HUES64 (cell line): ENCODE measurements around the gene APOBEC3H.

Experiments
- H3K27ac ChIP-seq: 2 replicates; pipeline ENCODE4 v1.7.0; 2013; ENCODE audit warnings: low read depth, low read length, inconsistent platforms
- H3K27me3 ChIP-seq: 2 replicates; pipeline ENCODE4 v1.6.1; 2013; ENCODE audit warnings: mild to moderate bottlenecking, low read length; ENCODE audit not compliant: insufficient read depth
- H3K36me3 ChIP-seq: 2 replicates; pipeline ENCODE4 v1.6.1; 2013; ENCODE audit warnings: mild to moderate bottlenecking, low read length; ENCODE audit not compliant: insufficient read depth
- H3K4me1 ChIP-seq: 2 replicates; pipeline ENCODE4 v1.6.1; 2013; ENCODE audit warnings: mild to moderate bottlenecking, low read length, moderate library complexity; ENCODE audit not compliant: insufficient read depth
- H3K4me3 ChIP-seq: 2 replicates; pipeline ENCODE4 v1.5.1; 2013; ENCODE audit warnings: mild to moderate bottlenecking, low read length, moderate library complexity
- H3K9ac ChIP-seq: 2 replicates; pipeline ENCODE4 v1.6.1; 2013; ENCODE audit warnings: mild to moderate bottlenecking, low read depth, low read length
- H3K9me3 ChIP-seq: 2 replicates; pipeline ENCODE4 v1.6.1; 2013; ENCODE audit warnings: low read depth, low read length; ENCODE audit not compliant: insufficient read depth
- WGBS: fragments of 150-250, 120-280 bp; methylation state at CpG from one replicate; pipeline ENCODE4 v1.1.7; 2013; ENCODE audit warnings: missing lambda C conversion rate; 5-methylcytosine and 5-hydroxymethylcytosine counted together

The APOBEC3H gene

DNA sequence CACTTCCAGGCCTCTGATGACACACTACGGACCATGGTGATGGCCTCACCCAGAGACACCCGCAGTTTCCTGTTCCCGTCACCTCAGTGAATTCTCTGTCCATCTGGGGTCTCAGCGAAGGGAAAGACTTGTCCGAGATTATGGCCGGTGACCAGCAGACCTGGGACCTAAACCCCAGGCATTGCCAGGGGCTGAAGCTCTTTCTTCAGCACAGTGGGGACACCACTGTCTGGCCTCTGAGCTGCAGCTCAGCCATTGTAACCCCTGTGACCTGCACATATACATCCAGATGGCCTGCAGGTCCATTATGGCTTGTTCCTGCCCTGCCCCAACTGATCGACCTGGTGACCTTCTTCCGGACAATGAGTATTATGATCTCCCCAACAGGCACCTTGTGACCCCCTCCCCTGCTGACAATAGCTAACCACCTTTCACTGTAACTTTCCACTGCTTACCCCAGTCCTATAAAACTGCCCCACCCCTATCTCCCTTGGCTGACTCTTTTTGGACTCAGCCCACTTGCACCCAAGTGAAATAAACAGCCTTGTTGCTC is 33.2 kb downstream of the APOBEC3H start:
- 87% methylated on average over 8 of the region's 8 CpGs for WGBS
- Histone ChIP-seq H3K9me3 (no peaks in the 10 kb centered on the region), H3K27me3 (no peaks in the 10 kb centered on the region), H3K4me1 (peaks cover 16% of the 10 kb centered on the region), H3K36me3 (no peaks in the 10 kb centered on the region), H3K4me3 (no peak overlapping the region), H3K27ac (no peak overlapping the region), H3K9ac (no peak overlapping the region)

GRCh38 chr22:39130892-39131855 is 34.1 kb downstream of the APOBEC3H start:
- Histone ChIP-seq H3K4me1 (peaks cover 19% of the 10 kb centered on the region), H3K27ac (no peak overlapping the region), H3K27me3 (no peaks in the 10 kb centered on the region), H3K9me3 (no peaks in the 10 kb centered on the region), H3K4me3 (no peak overlapping the region), H3K36me3 (no peaks in the 10 kb centered on the region), H3K9ac (no peak overlapping the region)
- 66% methylated on average over 21 of the region's 24 CpGs for WGBS

DNA sequence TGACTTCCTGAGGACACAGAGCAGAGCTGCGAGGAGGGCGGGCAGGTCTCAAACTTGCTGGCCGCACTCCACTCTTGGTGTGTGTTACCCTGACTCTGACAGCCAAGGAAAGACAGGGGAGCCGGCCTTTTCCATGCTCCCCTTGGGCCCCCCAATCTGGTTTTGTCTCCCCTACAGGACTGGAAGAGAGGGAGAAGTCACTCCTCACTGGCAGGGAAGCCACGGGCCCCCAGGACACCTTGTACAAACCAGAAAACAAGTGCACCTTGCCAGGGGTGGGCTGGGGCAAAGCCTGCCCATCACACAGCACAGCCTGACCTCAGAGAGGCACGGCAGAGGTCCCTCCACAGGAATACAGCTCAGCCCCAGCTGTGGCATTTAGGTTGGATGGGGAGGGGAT is 35.2 kb downstream of the APOBEC3H start:
- WGBS: 84% methylated on average over 6 of the region's 6 CpGs
- no peaks in the 10 kb centered on the region for H3K9me3 ChIP-seq
- H3K36me3 ChIP-seq: no peaks in the 10 kb centered on the region
- no peaks in the 10 kb centered on the region for H3K27me3 ChIP-seq
- H3K4me3 ChIP-seq: no peak overlapping the region
- peaks cover 19% of the 10 kb centered on the region for H3K4me1 ChIP-seq
- H3K27ac ChIP-seq: no peak overlapping the region
- H3K9ac ChIP-seq: no peak overlapping the region

GRCh38 chr22:39132871-39133524 is 36.0 kb downstream of the APOBEC3H start:
- Histone ChIP-seq H3K9me3 (no peaks in the 10 kb centered on the region), H3K4me1 (peaks cover 19% of the 10 kb centered on the region), H3K4me3 (no peak overlapping the region), H3K36me3 (no peaks in the 10 kb centered on the region), H3K27me3 (no peaks in the 10 kb centered on the region), H3K27ac (no peak overlapping the region), H3K9ac (no peak overlapping the region)
- WGBS: 93% methylated on average over 19 of the region's 22 CpGs

DNA sequence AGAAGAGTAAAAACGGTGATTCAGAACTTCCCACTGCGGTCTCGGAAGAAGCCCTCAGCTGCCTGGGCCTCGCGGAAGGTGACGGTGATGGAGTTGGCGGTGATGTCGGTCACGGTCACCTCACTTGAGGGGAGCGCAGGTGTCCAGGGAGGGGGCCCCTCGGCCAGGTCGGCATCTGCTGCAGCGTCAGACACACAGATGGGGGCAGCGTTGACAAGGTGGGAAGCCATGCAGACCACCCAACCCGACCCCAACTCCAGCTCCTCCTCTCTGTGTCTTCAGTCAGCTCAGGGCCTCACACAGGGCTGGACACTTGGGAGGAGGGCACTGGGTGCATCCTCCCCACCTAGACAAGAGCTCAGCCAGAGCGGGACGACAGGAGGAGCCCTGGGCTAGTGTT is 36.8 kb downstream of the APOBEC3H start:
- Histone ChIP-seq H3K4me1 (peaks cover 19% of the 10 kb centered on the region), H3K27ac (no peak overlapping the region), H3K27me3 (no peaks in the 10 kb centered on the region), H3K9me3 (no peaks in the 10 kb centered on the region), H3K9ac (no peak overlapping the region), H3K4me3 (no peak overlapping the region), H3K36me3 (no peaks in the 10 kb centered on the region)
- 91% methylated on average over 17 of the region's 17 CpGs for WGBS

DNA sequence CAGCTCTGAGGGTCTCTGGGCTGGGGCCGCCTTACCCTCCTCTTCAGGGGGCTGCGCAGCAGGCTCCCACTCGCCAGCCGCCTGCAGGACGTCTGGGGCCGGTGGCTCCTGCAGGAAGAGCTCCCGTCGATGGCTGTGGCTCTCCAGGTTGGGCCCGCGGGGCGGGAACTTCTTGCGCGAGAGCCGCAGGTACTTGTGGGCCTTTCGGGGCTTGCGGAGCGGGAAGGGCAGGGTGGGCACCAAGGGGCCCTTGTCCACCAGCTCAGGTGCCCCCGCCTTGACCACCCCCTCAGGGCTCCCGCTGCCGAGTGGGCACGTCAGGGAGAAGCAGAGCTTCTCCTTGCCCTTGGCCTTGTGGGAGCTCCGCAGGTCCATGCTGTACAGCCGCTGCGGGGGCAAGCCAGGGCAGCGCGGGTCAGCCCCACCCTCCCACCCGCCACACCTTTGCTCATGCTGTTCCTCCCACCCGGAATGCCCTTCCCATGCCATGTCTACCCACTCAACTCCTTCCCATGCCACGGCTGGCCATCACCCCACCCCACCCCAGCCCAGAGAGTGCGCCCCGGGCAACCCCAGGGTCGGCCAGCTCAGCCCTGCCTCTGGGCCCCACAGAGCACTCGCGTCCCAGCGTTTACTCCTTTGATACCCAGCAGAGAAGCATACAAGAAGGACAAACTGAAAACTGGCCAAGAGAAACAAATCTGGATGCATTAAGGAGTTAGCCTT is 37.5 kb downstream of the APOBEC3H start:
- H3K4me1 ChIP-seq: peaks cover 19% of the 10 kb centered on the region
- no peak overlapping the region for H3K4me3 ChIP-seq
- H3K27me3 ChIP-seq: no peaks in the 10 kb centered on the region
- H3K9me3 ChIP-seq: no peaks in the 10 kb centered on the region
- H3K9ac ChIP-seq: no peak overlapping the region
- H3K27ac ChIP-seq: no peak overlapping the region
- 93% methylated on average over 35 of the region's 35 CpGs for WGBS
- H3K36me3 ChIP-seq: no peaks in the 10 kb centered on the region

- Histone ChIP-seq H3K9me3 (no peaks in the 10 kb centered on the region), H3K27me3 (no peaks in the 10 kb centered on the region), H3K4me1 (peaks cover 17% of the 10 kb centered on the region), H3K4me3 (no peak overlapping the region), H3K36me3 (no peaks in the 10 kb centered on the region), H3K9ac (no peak overlapping the region), H3K27ac (no peak overlapping the region)
- WGBS: 49% methylated on average over 15 of the region's 15 CpGs
Observed at GRCh38 chr22:39135092-39135896, 38.2 kb downstream of the APOBEC3H start.

- no peak overlapping the region for H3K27ac ChIP-seq
- H3K4me1 ChIP-seq: peaks cover 6% of the 10 kb centered on the region
- H3K4me3 ChIP-seq: no peak overlapping the region
- no peak overlapping the region for H3K9ac ChIP-seq
- WGBS: 92% methylated on average over 8 of the region's 8 CpGs
- H3K27me3 ChIP-seq: no peaks in the 10 kb centered on the region
- no peaks in the 10 kb centered on the region for H3K9me3 ChIP-seq
- H3K36me3 ChIP-seq: no peaks in the 10 kb centered on the region
Observed at GRCh38 chr22:39136317-39136716, 39.3 kb downstream of the APOBEC3H start.

- H3K9ac ChIP-seq: no peak overlapping the region
- WGBS: 84% methylated on average over 14 of the region's 14 CpGs
- H3K27me3 ChIP-seq: no peaks in the 10 kb centered on the region
- no peak overlapping the region for H3K27ac ChIP-seq
- H3K36me3 ChIP-seq: no peaks in the 10 kb centered on the region
- no peak overlapping the region for H3K4me3 ChIP-seq
- peaks cover 4% of the 10 kb centered on the region; the same call in 1 of the 2 replicates for H3K4me1 ChIP-seq
- H3K9me3 ChIP-seq: no peaks in the 10 kb centered on the region
Observed at GRCh38 chr22:39138357-39138997, 41.4 kb downstream of the APOBEC3H start.

DNA sequence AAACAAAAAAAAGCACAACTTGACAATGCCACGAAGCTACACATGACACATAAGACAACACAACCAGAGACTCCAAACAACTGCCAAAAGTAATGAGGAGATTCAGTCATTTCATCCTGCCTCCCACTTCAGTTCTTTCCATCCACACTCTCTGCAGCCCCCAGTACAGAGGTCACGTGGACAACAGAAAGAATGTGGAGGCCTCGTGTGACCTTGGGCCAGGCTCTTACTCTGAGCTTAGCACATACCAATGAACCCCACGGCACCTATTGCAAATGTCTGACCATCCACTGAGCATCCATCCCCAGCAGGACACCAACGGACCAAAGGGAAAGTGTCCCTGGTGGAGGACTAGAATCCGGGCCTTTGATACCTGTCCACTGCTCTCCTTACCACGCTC is 42.9 kb downstream of the APOBEC3H start:
- no peaks in the 10 kb centered on the region for H3K36me3 ChIP-seq

More for the DNA sequence above, 42.9 kb downstream of the APOBEC3H start:
- no peak overlapping the region for H3K9ac ChIP-seq
- H3K4me1 ChIP-seq: peaks cover 7% of the 10 kb centered on the region; the same call in 1 of the 2 replicates
- H3K27ac ChIP-seq: no peak overlapping the region
- 84% methylated on average over 7 of the region's 7 CpGs for WGBS
- H3K27me3 ChIP-seq: peaks cover 9% of the 10 kb centered on the region
- no peaks in the 10 kb centered on the region for H3K9me3 ChIP-seq
- H3K4me3 ChIP-seq: no peak overlapping the region
